Measurements from ENCODE around the gene VMO1. TPM values are rescaled to one million over a fixed set of nuclear protein-coding genes. Genes with fewer than 3 reads are reported as not detected.

VMO1 gene
- polyA plus RNA-seq, 1 donor (not counting 4 experiments of a cell fraction or from before 2014, with no cell fraction given): 0.14 TPM

- Histone ChIP-seq H3K4me2 (ENCODE audit: control insufficient read depth, extremely low read depth, insufficient read depth, low read depth, low read length) (peak overlapping the region; percentile 90), H2AFZ (ENCODE audit: control insufficient read depth, low read length) (peak overlapping the region; percentile 74), H3K9me1 (ENCODE audit: control insufficient read depth, extremely low read depth, insufficient read depth, low read length) (no peaks in the 10 kb centered on the region), H3K9ac (ENCODE audit: control insufficient read depth, extremely low read depth, insufficient read depth, low read length) (peak overlapping the region; percentile 79), H3K4me3 (ENCODE audit: control insufficient read depth in 2 of 3, extremely low read depth in 1 of 3, insufficient read depth in 2 of 3, low read depth in 1 of 3, low read length in 3 of 3) (peak overlapping the region; percentile 57 to 82 (median 68)), H3K27me3 (ENCODE audit: control insufficient read depth, extremely low read depth, insufficient read depth, low read length) (peaks cover 10% of the 10 kb centered on the region), H3K9me3 (ENCODE audit: control insufficient read depth, low read depth, low read length) (no peaks in the 10 kb centered on the region), H3K27ac (ENCODE audit: control insufficient read depth, insufficient read depth, low read length) (peak overlapping the region; percentile 75), H3K36me3 (ENCODE audit: control insufficient read depth in 2 of 2, extremely low read depth in 1 of 2, insufficient read depth in 2 of 2, low read length in 2 of 2) (no peaks in the 10 kb centered on the region), H3K79me2 (ENCODE audit: control insufficient read depth, insufficient read depth, low read length) (peaks cover 6% of the 10 kb centered on the region), H4K20me1 (ENCODE audit: control insufficient read depth, extremely low read depth, insufficient read depth, low read length) (no peaks in the 10 kb centered on the region), H3K4me1 (ENCODE audit: control insufficient read depth, extremely low read depth, insufficient read depth, low read length) (peaks cover 25% of the 10 kb centered on the region)
- DNase-seq (ENCODE audit: low read depth, low spot score): peak; percentile 77
- dilution Hi-C loops (cut with MboI; ENCODE audit: extremely low pct_ligation_motif_present, low sequenced_read_pairs): no loop called here
- FAIRE-seq: peak; percentile 75
- TF ChIP-seq CTCF (optimal IDR thresholded peaks at IDR 0.05 in 1 of 3, IDR thresholded peaks at IDR 0.05 in 1 of 3, conservative IDR thresholded peaks at IDR 0.05 in 1 of 3; ENCODE audit: extremely low read depth in 1 of 3, insufficient read depth in 2 of 3, low read length in 3 of 3) (peak; percentile 52 to 89 (median 82)), EZH2 (IDR thresholded peaks at IDR 0.05; ENCODE audit: low read length) (no peak)
These were observed 4.0 kb upstream of the VMO1 start for GRCh38 chr17:4789951-4790704.

GRCh38 chr17:4789701-4789950 is 3.5 kb upstream of the VMO1 start:
- dilution Hi-C loops (cut with MboI; ENCODE audit: extremely low pct_ligation_motif_present, low sequenced_read_pairs): no loop called here
- Histone ChIP-seq H3K4me1 (ENCODE audit: control insufficient read depth, extremely low read depth, insufficient read depth, low read length) (peaks cover 25% of the 10 kb centered on the region), H4K20me1 (ENCODE audit: control insufficient read depth, extremely low read depth, insufficient read depth, low read length) (no peaks in the 10 kb centered on the region), H3K27me3 (ENCODE audit: control insufficient read depth, extremely low read depth, insufficient read depth, low read length) (peaks cover 11% of the 10 kb centered on the region), H3K9me3 (ENCODE audit: control insufficient read depth, low read depth, low read length) (no peaks in the 10 kb centered on the region), H3K4me2 (ENCODE audit: control insufficient read depth, extremely low read depth, insufficient read depth, low read depth, low read length) (peak overlapping the region; percentile 90), H2AFZ (ENCODE audit: control insufficient read depth, low read length) (peak overlapping the region; percentile 74), H3K9ac (ENCODE audit: control insufficient read depth, extremely low read depth, insufficient read depth, low read length) (peak overlapping the region; percentile 79), H3K79me2 (ENCODE audit: control insufficient read depth, insufficient read depth, low read length) (peaks cover 6% of the 10 kb centered on the region), H3K36me3 (ENCODE audit: control insufficient read depth in 2 of 2, extremely low read depth in 1 of 2, insufficient read depth in 2 of 2, low read length in 2 of 2) (no peaks in the 10 kb centered on the region), H3K27ac (ENCODE audit: control insufficient read depth, insufficient read depth, low read length) (peak overlapping the region; percentile 75), H3K4me3 (ENCODE audit: control insufficient read depth in 2 of 3, extremely low read depth in 1 of 3, insufficient read depth in 2 of 3, low read depth in 1 of 3, low read length in 3 of 3) (peak overlapping the region; percentile 57 to 82 (median 68)), H3K9me1 (ENCODE audit: control insufficient read depth, extremely low read depth, insufficient read depth, low read length) (no peaks in the 10 kb centered on the region)
- DNase-seq (ENCODE audit: low read depth, low spot score): no peak
- FAIRE-seq: no peak
- TF ChIP-seq EZH2 (IDR thresholded peaks at IDR 0.05; ENCODE audit: low read length) (no peak), CTCF (optimal IDR thresholded peaks at IDR 0.05 in 1 of 3, IDR thresholded peaks at IDR 0.05 in 1 of 3, conservative IDR thresholded peaks at IDR 0.05 in 1 of 3; ENCODE audit: extremely low read depth in 1 of 3, insufficient read depth in 2 of 3, low read length in 3 of 3) (no peak)

Data from keratinocyte (primary cell).